ENCODE data around the gene FRMD4A. TPM values are rescaled to one million over a fixed set of nuclear protein-coding genes. Genes with fewer than 3 reads are reported as not detected.
A peak's percentile ranks its signal among the peaks of the same experiment; 100 is the strongest.

The FRMD4A gene
- total and polyA plus RNA-seq, 8 donors, result 6.9 to 25.3 (median 11.3) TPM

GRCh38 chr10:14250496-14251076, 80.1 kb downstream of the FRMD4A start:
- TF ChIP-seq POLR2A (IDR thresholded peaks at IDR 0.05), result no peak
- TF ChIP-seq CTCF (IDR thresholded peaks at IDR 0.05), result no peak
- no peak for TF ChIP-seq EP300 (IDR thresholded peaks at IDR 0.05)
- no peak for TF ChIP-seq POLR2AphosphoS5 (IDR thresholded peaks at IDR 0.05)
- H3K9me3 ChIP-seq, result peaks cover 0 to 12% (median 0%) of the 10 kb centered on the region in 4 donors
- intact Hi-C loops (cut with DNase I; ENCODE audit: low total_unique reads), result no loop called here
- no peak overlapping the region for H3K4me3 ChIP-seq
- DNase-seq, result no peak
- WGBS, 5 donors, result 67 to 88% (median 78%) methylated on average over 2 of the region's 2 CpGs
- no peaks in the 10 kb centered on the region for H3K36me3 ChIP-seq
- H3K4me1 ChIP-seq, result peaks cover 0 to 9% (median 0%) of the 10 kb centered on the region in 4 donors
- H3K27ac ChIP-seq, result no peak overlapping the region
- no peaks in the 10 kb centered on the region for H3K27me3 ChIP-seq

- peaks cover 0 to 12% (median 0%) of the 10 kb centered on the region in 4 donors for H3K9me3 ChIP-seq
- 55 to 71% (median 61%) methylated on average over 9 of the region's 9 CpGs for WGBS, 5 donors
- peak in 1 of 2 donors; percentile 41 for DNase-seq
- TF ChIP-seq CTCF (IDR thresholded peaks at IDR 0.05) (no peak), POLR2A (IDR thresholded peaks at IDR 0.05) (no peak), POLR2AphosphoS5 (IDR thresholded peaks at IDR 0.05) (no peak), EP300 (IDR thresholded peaks at IDR 0.05) (no peak)
- H3K4me3 ChIP-seq, result no peak overlapping the region
- H3K36me3 ChIP-seq, result no peaks in the 10 kb centered on the region
- peaks cover 0 to 9% (median 0%) of the 10 kb centered on the region in 4 donors for H3K4me1 ChIP-seq
- peaks cover 0 to 4% (median 0%) of the 10 kb centered on the region in 3 donors for H3K27me3 ChIP-seq
- intact Hi-C loops (cut with DNase I; ENCODE audit: low total_unique reads), result no loop called here
- no peak overlapping the region for H3K27ac ChIP-seq
Observed at GRCh38 chr10:14247377-14248116, 83.2 kb downstream of the FRMD4A start.

- WGBS, 5 donors, result 85 to 90% (median 89%) methylated on average over 3 of the region's 3 CpGs
- TF ChIP-seq EP300 (IDR thresholded peaks at IDR 0.05) (no peak), POLR2AphosphoS5 (IDR thresholded peaks at IDR 0.05) (no peak), POLR2A (IDR thresholded peaks at IDR 0.05) (no peak), CTCF (IDR thresholded peaks at IDR 0.05) (no peak)
Observed at GRCh38 chr10:14244801-14245211, 85.9 kb downstream of the FRMD4A start.

GRCh38 chr10:14244147-14244546, 86.6 kb downstream of the FRMD4A start:
- WGBS, 5 donors, result 41 to 67% (median 46%) methylated on average over 3 of the region's 3 CpGs
- no peak for DNase-seq
- peaks cover 0 to 9% (median 0%) of the 10 kb centered on the region in 4 donors for H3K4me1 ChIP-seq
- no peaks in the 10 kb centered on the region for H3K36me3 ChIP-seq
- intact Hi-C loops (cut with DNase I; ENCODE audit: low total_unique reads), result no loop called here
- peaks cover 0 to 19% (median 0%) of the 10 kb centered on the region in 3 donors for H3K27me3 ChIP-seq
- no peak overlapping the region for H3K27ac ChIP-seq
- TF ChIP-seq POLR2AphosphoS5 (IDR thresholded peaks at IDR 0.05), result no peak
- no peak for TF ChIP-seq CTCF (IDR thresholded peaks at IDR 0.05)
- no peak for TF ChIP-seq EP300 (IDR thresholded peaks at IDR 0.05)
- no peak for TF ChIP-seq POLR2A (IDR thresholded peaks at IDR 0.05)
- no peaks in the 10 kb centered on the region for H3K9me3 ChIP-seq
- H3K4me3 ChIP-seq, result no peak overlapping the region

More at GRCh38 chr10:14244801-14245211, 85.9 kb downstream of the FRMD4A start:
- Histone ChIP-seq H3K27ac (no peak overlapping the region), H3K4me3 (no peak overlapping the region), H3K36me3 (no peaks in the 10 kb centered on the region), H3K4me1 (peaks cover 0 to 9% (median 0%) of the 10 kb centered on the region in 4 donors), H3K9me3 (no peaks in the 10 kb centered on the region), H3K27me3 (peaks cover 0 to 19% (median 0%) of the 10 kb centered on the region in 3 donors)
- DNase-seq, result no peak
- intact Hi-C loops (cut with DNase I; ENCODE audit: low total_unique reads), result no loop called here

Data from stomach (tissue), 9 donors.